GM23338 (cell line): ENCODE measurements around the gene CFTR. TPM values are rescaled to one million over a fixed set of nuclear protein-coding genes. Genes with fewer than 3 reads are reported as not detected.

ENCODE experiments used
- CREB1 ChIP-seq: fragments of 250-450 bp; sonication (Bioruptor Pico); IDR thresholded peaks from 2 replicates; pipeline ENCODE4 v1.5.0; 2020; ENCODE audit warnings: low read depth, mild to moderate bottlenecking, moderate library complexity
- CTCF ChIP-seq, 2 experiments: fragments of 200-600 bp in 1 of 2; sonication (generic) in 1 of 2; conservative IDR thresholded peaks; 2 replicates each; pipeline versions ENCODE4 v1.5.1 to v1.6.1; 2016 to 2017; ENCODE audit warnings: antibody characterized with exemption in 2 of 2, low read depth in 2 of 2, mild to moderate bottlenecking in 2 of 2, moderate library complexity in 1 of 2
- ETS1 ChIP-seq: IDR thresholded peaks from 2 replicates; pipeline ENCODE4 v1.6.1; 2016; ENCODE audit warnings: antibody characterized with exemption
- EZH2phosphoT487 ChIP-seq: fragments of 200-600 bp; sonication (generic); IDR thresholded peaks from one replicate; pipeline ENCODE4 v1.8.1; 2018; ENCODE audit warnings: antibody characterized with exemption; ENCODE audit not compliant: unreplicated experiment
- JUNB ChIP-seq: IDR thresholded peaks from one replicate; pipeline ENCODE4 v1.6.1; 2016; ENCODE audit warnings: antibody characterized with exemption; ENCODE audit not compliant: unreplicated experiment
- NANOG ChIP-seq: IDR thresholded peaks from 2 replicates; pipeline ENCODE4 v1.6.1; 2016; ENCODE audit warnings: antibody characterized with exemption, borderline replicate concordance
- POLR2AphosphoS5 ChIP-seq: IDR thresholded peaks from 2 replicates; pipeline ENCODE4 v1.6.1; 2016; ENCODE audit warnings: antibody characterized with exemption, low read depth
- ZNF331 ChIP-seq: fragments of 250-450 bp; sonication (Bioruptor Pico); IDR thresholded peaks from 2 replicates; pipeline ENCODE4 v1.5.0; 2020; ENCODE audit warnings: low read depth, mild to moderate bottlenecking, moderate library complexity
- ZNF462 ChIP-seq: fragments of 250-450 bp; sonication (Bioruptor Pico); IDR thresholded peaks from 2 replicates; pipeline ENCODE4 v1.5.0; 2020; ENCODE audit warnings: mild to moderate bottlenecking, moderate library complexity
- polyA plus RNA-seq: library from polyadenylated mRNA; unstranded; fragments of >200 nt; fragmentation: Nextera tagmentation; extraction: Ambion mirVana; gene quantifications from 2 replicates; pipeline ENCODE4 v1.2.1, GENCODE V29; 2016
- total RNA-seq: library from RNA; depleted of rRNA; stranded (reverse); fragments of >200 nt; shearing (Covaris generic); gene quantifications from 2 replicates; pipeline ENCODE4 v1.2.3, GENCODE V29; 2014

Gene CFTR
- total and polyA plus RNA-seq, 2 experiments from 2014 or later, result 0.45 to 1.2 TPM

GRCh38 chr7:117666031-117666430 is 186.2 kb downstream of the CFTR start (continued):
- TF ChIP-seq ZNF462 (CRISPR knock-in tag) (no peak), JUNB (no peak), NANOG (no peak), EZH2phosphoT487 (no peak), POLR2AphosphoS5 (no peak), ETS1 (no peak), CTCF (conservative IDR thresholded peaks at IDR 0.05; ENCODE audit: low read depth in 2 of 2) (no peak), CREB1 (CRISPR knock-in tag) (no peak), ZNF331 (CRISPR knock-in tag) (no peak)
